Measurements from ENCODE around the gene NFIL3.
A peak's percentile ranks its signal among the peaks of the same experiment; 100 is the strongest.
"Not testable (repeated sequence)": the region's sequence is repeated elsewhere in the genome, so short reads cannot be mapped to it uniquely, and the experiment has no call there.

The NFIL3 gene

GRCh38 chr9:91405343-91406077, 18.1 kb downstream of the NFIL3 start:
- H3K27ac ChIP-seq = no peak overlapping the region
- no peak overlapping the region for H3K4me3 ChIP-seq

- Histone ChIP-seq H3K27ac (no peak overlapping the region), H3K4me3 (no peak overlapping the region)
Measured at GRCh38 chr9:91403665-91404543, 19.7 kb downstream of the NFIL3 start.

GRCh38 chr9:91398926-91399325, 24.7 kb downstream of the NFIL3 start:
- Histone ChIP-seq H3K4me3 (no peak overlapping the region), H3K27ac (no peak overlapping the region)

- H3K27ac ChIP-seq = peak overlapping the region in 2 of 21 experiments; percentile 57 to 75
- H3K4me3 ChIP-seq = no peak overlapping the region
Measured at GRCh38 chr9:91395553-91396471, 27.8 kb downstream of the NFIL3 start.

- peak overlapping the region in 2 of 21 experiments; percentile 57 to 75 for H3K27ac ChIP-seq
- H3K4me3 ChIP-seq = no peak overlapping the region
Measured at GRCh38 chr9:91395106-91395552, 28.5 kb downstream of the NFIL3 start.

GRCh38 chr9:91393826-91394225, 29.8 kb downstream of the NFIL3 start:
- H3K4me3 ChIP-seq = no peak overlapping the region
- H3K27ac ChIP-seq = no peak overlapping the region

GRCh38 chr9:91392435-91392834, 31.2 kb downstream of the NFIL3 start:
- Histone ChIP-seq H3K27ac (no peak overlapping the region), H3K4me3 (no peak overlapping the region)

- no peak overlapping the region for H3K27ac ChIP-seq
- H3K4me3 ChIP-seq = no peak overlapping the region
Measured at GRCh38 chr9:91391818-91392217, 31.8 kb downstream of the NFIL3 start.

GRCh38 chr9:91391412-91391811, 32.2 kb downstream of the NFIL3 start:
- Histone ChIP-seq H3K4me3 (no peak overlapping the region), H3K27ac (no peak overlapping the region)

- H3K27ac ChIP-seq, H3K4me3 ChIP-seq: not testable (repeated sequence)
Measured at GRCh38 chr9:91389686-91390085, 33.9 kb downstream of the NFIL3 start.

- no peak overlapping the region for H3K27ac ChIP-seq
- H3K4me3 ChIP-seq = no peak overlapping the region
Measured at GRCh38 chr9:91386765-91387164, 36.9 kb downstream of the NFIL3 start.

- Histone ChIP-seq H3K4me3 (no peak overlapping the region), H3K27ac (no peak overlapping the region)
Measured at GRCh38 chr9:91384954-91385353, 38.7 kb downstream of the NFIL3 start.

GRCh38 chr9:91383577-91383976, 40.1 kb downstream of the NFIL3 start:
- no peak overlapping the region for H3K27ac ChIP-seq
- H3K4me3 ChIP-seq = no peak overlapping the region

- Histone ChIP-seq H3K27ac (no peak overlapping the region), H3K4me3 (no peak overlapping the region)
Measured at GRCh38 chr9:91382298-91382697, 41.3 kb downstream of the NFIL3 start.

- Histone ChIP-seq H3K27ac (no peak overlapping the region), H3K4me3 (no peak overlapping the region)
Measured at GRCh38 chr9:91379426-91379825, 44.2 kb downstream of the NFIL3 start.

- H3K4me3 ChIP-seq = no peak overlapping the region
- no peak overlapping the region for H3K27ac ChIP-seq
Measured at GRCh38 chr9:91378695-91379127, 44.9 kb downstream of the NFIL3 start.

GRCh38 chr9:91378054-91378453, 45.6 kb downstream of the NFIL3 start:
- not testable (repeated sequence) for H3K4me3 ChIP-seq, H3K27ac ChIP-seq

GRCh38 chr9:91376239-91376638, 47.4 kb downstream of the NFIL3 start:
- Histone ChIP-seq H3K27ac (no peak overlapping the region), H3K4me3 (no peak overlapping the region)

- no peak overlapping the region for H3K27ac ChIP-seq
- no peak overlapping the region for H3K4me3 ChIP-seq
Measured at GRCh38 chr9:91374939-91375338, 48.7 kb downstream of the NFIL3 start.

- no peak overlapping the region for H3K4me3 ChIP-seq
- no peak overlapping the region for H3K27ac ChIP-seq
Measured at GRCh38 chr9:91371894-91372293, 51.7 kb downstream of the NFIL3 start.
